SKM-1 treated with dmso at 0.1 percent for 144 hours (cell line): ENCODE measurements around the gene ANP32B.

ENCODE experiments used
- DNase-seq: peaks from one replicate; lab custom pipeline; 2025; ENCODE audit not compliant: unreplicated experiment; lab: John Stamatoyannopoulos, UW

The ANP32B gene

GRCh38 chr9:98021306-98022040, 38.3 kb downstream of the ANP32B start:
- DNase-seq, result no peak

GRCh38 chr9:98022447-98022846, 39.3 kb downstream of the ANP32B start:
- DNase-seq, result no peak

- no peak for DNase-seq
These were observed 41.6 kb downstream of the ANP32B start for GRCh38 chr9:98024702-98025101.

GRCh38 chr9:98031169-98031568, 48.0 kb downstream of the ANP32B start:
- no peak for DNase-seq

GRCh38 chr9:98031935-98032334, 48.8 kb downstream of the ANP32B start:
- DNase-seq, result no peak

- DNase-seq, result peak; percentile 26
These were observed 51.7 kb downstream of the ANP32B start for GRCh38 chr9:98034593-98035546.

GRCh38 chr9:98037357-98037756, 54.2 kb downstream of the ANP32B start:
- DNase-seq, result peak; percentile 41

- no peak for DNase-seq
These were observed 55.8 kb downstream of the ANP32B start for GRCh38 chr9:98038958-98039357.

- no peak for DNase-seq
These were observed 56.5 kb downstream of the ANP32B start for GRCh38 chr9:98039607-98040017.

- no peak for DNase-seq
These were observed 57.1 kb downstream of the ANP32B start for GRCh38 chr9:98040212-98040611.

GRCh38 chr9:98043915-98044314, 60.8 kb downstream of the ANP32B start:
- DNase-seq, result no peak

GRCh38 chr9:98045234-98046179, 62.4 kb downstream of the ANP32B start:
- peak; percentile 79 for DNase-seq

- DNase-seq, result no peak
These were observed 63.0 kb downstream of the ANP32B start for GRCh38 chr9:98046180-98046543.

GRCh38 chr9:98047002-98047401, 63.9 kb downstream of the ANP32B start:
- no peak for DNase-seq

- no peak for DNase-seq
These were observed 66.3 kb downstream of the ANP32B start for GRCh38 chr9:98049288-98050072.

- no peak for DNase-seq
These were observed 67.2 kb downstream of the ANP32B start for GRCh38 chr9:98050351-98050750.

GRCh38 chr9:98054376-98054951, 71.3 kb downstream of the ANP32B start:
- DNase-seq, result no peak

- peak; percentile 71 for DNase-seq
These were observed 73.4 kb downstream of the ANP32B start, which contains the start of gene NANS for GRCh38 chr9:98056269-98057137. TSS of gene NANS (plus strand) at chr9:98056732. CDS start at chr9:98056809, 77 bp downstream.
